ENCODE measurements around the gene SNRK.

SNRK gene

GRCh38 chr3:43335799-43336198 lies 49.5 kb downstream of the SNRK start:
- TF ChIP-seq Cebpa-rat (IDR thresholded peaks at IDR 0.05) = no peak
- H3K27ac ChIP-seq = no peak overlapping the region
- H3K36me3 ChIP-seq = peaks cover 86 to 100% (median 95%) of the 10 kb centered on the region in 11 experiments
- H4K20me1 ChIP-seq = peaks cover 0 to 9% (median 0%) of the 10 kb centered on the region in 11 experiments; a peak in 4 of 22 replicates
- no peak overlapping the region for H3K4me3 ChIP-seq
- no peak overlapping the region for H3K4me2 ChIP-seq
- peaks cover 0 to 4% (median 0%) of the 10 kb centered on the region in 11 experiments; a peak in 1 of 22 replicates for H3K27me3 ChIP-seq
- no peak overlapping the region for H3K9ac ChIP-seq
- peaks cover 57 to 82% (median 76%) of the 10 kb centered on the region in 11 experiments for H3K9me3 ChIP-seq (replicated peaks in 1 of 11)
- peaks cover 0 to 15% (median 0%) of the 10 kb centered on the region in 10 experiments; a peak in 3 of 20 replicates for H3K4me1 ChIP-seq

GRCh38 chr3:43338295-43338694 lies 52.0 kb downstream of the SNRK start:
- H3K9me3 ChIP-seq (replicated peaks in 1 of 11) = peaks cover 51 to 63% (median 62%) of the 10 kb centered on the region in 11 experiments
- no peak overlapping the region for H3K9ac ChIP-seq
- H3K27ac ChIP-seq = no peak overlapping the region
- peaks cover 96 to 100% (median 98%) of the 10 kb centered on the region in 11 experiments for H3K36me3 ChIP-seq
- H3K4me1 ChIP-seq = peaks cover 0 to 8% (median 0%) of the 10 kb centered on the region in 10 experiments; a peak in 3 of 20 replicates
- no peak for TF ChIP-seq Cebpa-rat (IDR thresholded peaks at IDR 0.05)
- H3K27me3 ChIP-seq = peaks cover 0 to 4% (median 0%) of the 10 kb centered on the region in 11 experiments; a peak in 1 of 22 replicates
- H3K4me2 ChIP-seq = no peak overlapping the region
- H4K20me1 ChIP-seq = no peaks in the 10 kb centered on the region
- H3K4me3 ChIP-seq = peak overlapping the region in 2 of 10 experiments; percentile 22 to 23; a peak in 1 of 20 replicates

- peaks cover 0 to 4% (median 0%) of the 10 kb centered on the region in 11 experiments; a peak in 1 of 22 replicates for H3K27me3 ChIP-seq
- no peak overlapping the region for H3K9ac ChIP-seq
- no peak overlapping the region for H3K27ac ChIP-seq
- no peak for TF ChIP-seq Cebpa-rat (IDR thresholded peaks at IDR 0.05)
- 0 out of 22 replicates have a peak, but pooled peaks cover 0 to 1% (median 0%) of the 10 kb centered on the region in 11 experiments for H4K20me1 ChIP-seq
- H3K9me3 ChIP-seq (replicated peaks in 1 of 11) = peaks cover 41 to 42% (median 41%) of the 10 kb centered on the region in 11 experiments
- H3K4me1 ChIP-seq = no peaks in the 10 kb centered on the region
- H3K4me2 ChIP-seq = no peak overlapping the region
- H3K4me3 ChIP-seq = no peak overlapping the region
- H3K36me3 ChIP-seq = peaks cover 96 to 100% (median 98%) of the 10 kb centered on the region in 11 experiments
Observed at GRCh38 chr3:43340403-43340802, 54.1 kb downstream of the SNRK start.

GRCh38 chr3:43341788-43342187 lies 55.4 kb downstream of the SNRK start:
- Histone ChIP-seq H3K36me3 (peaks cover 96 to 100% (median 98%) of the 10 kb centered on the region in 11 experiments), H3K9me3 (replicated peaks in 1 of 11) (peaks cover 27 to 28% (median 28%) of the 10 kb centered on the region in 11 experiments)

GRCh38 chr3:43343185-43343584 lies 56.8 kb downstream of the SNRK start:
- Histone ChIP-seq H3K9ac (no peak overlapping the region), H4K20me1 (0 out of 22 replicates have a peak, but pooled peaks cover 0 to 7% (median 0%) of the 10 kb centered on the region in 11 experiments), H3K27me3 (no peaks in the 10 kb centered on the region), H3K4me1 (no peaks in the 10 kb centered on the region), H3K27ac (no peak overlapping the region), H3K4me2 (no peak overlapping the region), H3K9me3 (replicated peaks in 1 of 11) (peaks cover 14 to 28% (median 23%) of the 10 kb centered on the region in 11 experiments), H3K4me3 (no peak overlapping the region), H3K36me3 (peaks cover 96 to 100% (median 98%) of the 10 kb centered on the region in 11 experiments)
- no peak for TF ChIP-seq Cebpa-rat (IDR thresholded peaks at IDR 0.05)

More at GRCh38 chr3:43341788-43342187, 55.4 kb downstream of the SNRK start:
- Histone ChIP-seq H3K4me2 (no peak overlapping the region), H3K27me3 (peaks cover 0 to 4% (median 0%) of the 10 kb centered on the region in 11 experiments; a peak in 1 of 22 replicates), H3K9ac (no peak overlapping the region), H3K4me1 (no peaks in the 10 kb centered on the region), H3K4me3 (no peak overlapping the region), H3K27ac (no peak overlapping the region), H4K20me1 (0 out of 22 replicates have a peak, but pooled peaks cover 0 to 7% (median 0%) of the 10 kb centered on the region in 11 experiments)
- TF ChIP-seq Cebpa-rat (IDR thresholded peaks at IDR 0.05) = no peak

- no peak for TF ChIP-seq Cebpa-rat (IDR thresholded peaks at IDR 0.05)
- H3K4me2 ChIP-seq = no peak overlapping the region
- peaks cover 97 to 100% (median 99%) of the 10 kb centered on the region in 11 experiments for H3K36me3 ChIP-seq
Observed at GRCh38 chr3:43343815-43344214, 57.5 kb downstream of the SNRK start.

GRCh38 chr3:43344520-43344919 lies 58.2 kb downstream of the SNRK start:
- no peak for TF ChIP-seq Cebpa-rat (IDR thresholded peaks at IDR 0.05)
- no peak overlapping the region for H3K27ac ChIP-seq
- peaks cover 97 to 100% (median 99%) of the 10 kb centered on the region in 11 experiments for H3K36me3 ChIP-seq
- peaks cover under 1 to 24% (median 12%) of the 10 kb centered on the region in 11 experiments; a peak in 18 of 22 replicates for H3K9me3 ChIP-seq (replicated peaks in 1 of 11)
- no peak overlapping the region for H3K9ac ChIP-seq
- H3K27me3 ChIP-seq = no peaks in the 10 kb centered on the region
- 0 out of 22 replicates have a peak, but pooled peaks cover 0 to 7% (median 0%) of the 10 kb centered on the region in 11 experiments for H4K20me1 ChIP-seq
- no peak overlapping the region for H3K4me2 ChIP-seq
- H3K4me1 ChIP-seq = no peaks in the 10 kb centered on the region
- no peak overlapping the region for H3K4me3 ChIP-seq

More at GRCh38 chr3:43343815-43344214, 57.5 kb downstream of the SNRK start:
- H3K4me1 ChIP-seq = no peaks in the 10 kb centered on the region
- H3K4me3 ChIP-seq = no peak overlapping the region
- no peaks in the 10 kb centered on the region for H3K27me3 ChIP-seq
- peaks cover 7 to 26% (median 17%) of the 10 kb centered on the region in 11 experiments for H3K9me3 ChIP-seq (replicated peaks in 1 of 11)
- H3K27ac ChIP-seq = no peak overlapping the region
- 0 out of 22 replicates have a peak, but pooled peaks cover 0 to 7% (median 0%) of the 10 kb centered on the region in 11 experiments for H4K20me1 ChIP-seq
- H3K9ac ChIP-seq = no peak overlapping the region

GRCh38 chr3:43345246-43345645 lies 58.9 kb downstream of the SNRK start:
- H3K27me3 ChIP-seq = no peaks in the 10 kb centered on the region
- TF ChIP-seq Cebpa-rat (IDR thresholded peaks at IDR 0.05) = no peak
- H3K9me3 ChIP-seq (replicated peaks in 1 of 11) = peaks cover 7 to 31% (median 19%) of the 10 kb centered on the region in 11 experiments; a peak in 17 of 22 replicates
- no peaks in the 10 kb centered on the region for H3K4me1 ChIP-seq
- no peak overlapping the region for H3K27ac ChIP-seq
- H3K4me2 ChIP-seq = no peak overlapping the region
- H3K4me3 ChIP-seq = no peak overlapping the region
- 0 out of 22 replicates have a peak, but pooled peaks cover 0 to 7% (median 0%) of the 10 kb centered on the region in 11 experiments for H4K20me1 ChIP-seq
- peaks cover 98 to 100% (median 100%) of the 10 kb centered on the region in 11 experiments for H3K36me3 ChIP-seq
- no peak overlapping the region for H3K9ac ChIP-seq

GRCh38 chr3:43345877-43346276 lies 59.5 kb downstream of the SNRK start:
- no peaks in the 10 kb centered on the region for H3K27me3 ChIP-seq
- 0 out of 22 replicates have a peak, but pooled peaks cover 0 to 7% (median 0%) of the 10 kb centered on the region in 11 experiments for H4K20me1 ChIP-seq
- peaks cover 13 to 35% (median 25%) of the 10 kb centered on the region in 11 experiments; a peak in 20 of 22 replicates for H3K9me3 ChIP-seq (replicated peaks in 1 of 11)
- H3K4me2 ChIP-seq = no peak overlapping the region
- H3K4me1 ChIP-seq = peaks cover 0 to 3% (median 0%) of the 10 kb centered on the region in 10 experiments; a peak in 1 of 20 replicates
- H3K4me3 ChIP-seq = no peak overlapping the region
- TF ChIP-seq Cebpa-rat (IDR thresholded peaks at IDR 0.05) = no peak
- no peak overlapping the region for H3K9ac ChIP-seq
- H3K36me3 ChIP-seq = peaks cover 96 to 100% (median 99%) of the 10 kb centered on the region in 11 experiments
- H3K27ac ChIP-seq = no peak overlapping the region

Data from BLaER1 treated with 17β-estradiol and CSF1 and Interleukin-3, amounts not matched to agents 10 nM and 100 nM (cell line).